CD4-positive, alpha-beta T cell treated with Interleukin-6 for 4 hours (primary cell): ENCODE data around the gene TSPEAR.
"Not testable (repeated sequence)": the region's sequence is repeated elsewhere in the genome, so short reads cannot be mapped to it uniquely, and the experiment has no call there.

ENCODE experiments used
- DNase-seq: peaks from one replicate; pipeline ENCODE4 v3.0.0-alpha.2; 2020; ENCODE audit warnings: mixed read lengths

Gene TSPEAR

DNA sequence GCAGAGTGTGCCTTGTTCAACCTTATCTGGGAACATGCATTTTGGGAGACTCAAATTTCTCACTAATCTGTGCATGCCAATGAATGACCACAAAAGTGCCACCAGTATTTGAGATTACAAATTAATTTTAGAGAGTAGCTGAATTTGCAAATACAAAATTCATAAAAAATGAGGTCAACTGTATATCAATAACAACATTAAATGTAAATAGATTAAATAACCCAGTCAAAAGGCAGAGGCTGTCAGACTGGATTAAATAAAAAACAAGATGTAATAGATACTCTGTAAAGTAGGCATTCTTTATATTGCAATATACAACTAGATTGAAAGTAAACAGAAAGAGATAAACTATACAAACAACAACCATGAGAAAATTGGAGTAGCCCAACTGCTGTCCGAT, 147.3 kb downstream of the TSPEAR start:
- no peak for DNase-seq

GRCh38 chr21:44558695-44559094, 152.7 kb downstream of the TSPEAR start, which contains the start of gene KRTAP10-3:
KRTAP10-3 (minus strand) TSS chr21:44558795; CDS start chr21:44558715, 80 bp downstream.
- DNase-seq, result no peak

GRCh38 chr21:44558329-44558675, 153.1 kb downstream of the TSPEAR start:
- not testable (repeated sequence) for DNase-seq

DNA sequence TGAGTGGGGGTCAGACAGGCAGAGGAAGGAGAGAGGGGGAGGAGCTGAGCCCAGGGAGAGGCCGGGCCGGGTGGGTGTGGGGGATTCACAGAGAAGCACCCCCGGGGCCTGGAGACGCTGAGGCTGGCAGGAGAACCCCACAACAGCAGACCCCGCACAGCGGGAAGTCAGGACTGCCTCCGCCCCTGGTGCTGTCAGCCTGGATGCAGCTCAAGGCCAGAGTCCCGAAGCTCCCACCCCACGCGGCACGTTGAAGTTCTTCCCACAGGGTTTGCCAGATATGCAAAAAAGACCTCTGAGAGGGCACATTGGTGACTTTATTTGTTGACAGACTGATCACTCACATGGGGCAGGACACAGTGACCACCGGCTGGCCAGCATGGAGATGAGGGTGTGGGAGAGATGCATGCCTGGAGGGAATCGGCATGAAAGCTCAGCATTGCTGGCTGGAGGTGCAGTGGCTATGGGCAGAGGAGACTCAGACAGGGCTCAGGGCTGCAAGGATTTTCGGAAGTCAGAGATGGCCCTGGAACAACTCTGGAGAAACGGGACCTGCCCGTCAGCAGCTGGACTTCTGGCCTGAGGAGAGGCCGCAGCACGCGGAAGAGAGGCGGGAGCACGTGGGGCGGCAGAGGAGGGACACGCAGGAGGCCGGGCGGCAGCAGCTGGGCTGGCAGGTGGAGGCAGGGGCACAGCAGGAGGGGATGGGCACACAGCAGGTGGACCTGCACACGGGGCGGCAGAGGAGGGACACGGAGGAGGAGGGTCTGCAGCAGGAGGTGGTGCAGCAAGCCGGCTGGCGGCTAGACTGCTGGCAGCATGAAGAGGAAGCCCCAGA, 153.7 kb downstream of the TSPEAR start:
- DNase-seq, result no peak

GRCh38 chr21:44556879-44557278, 154.5 kb downstream of the TSPEAR start:
- no peak for DNase-seq

DNA sequence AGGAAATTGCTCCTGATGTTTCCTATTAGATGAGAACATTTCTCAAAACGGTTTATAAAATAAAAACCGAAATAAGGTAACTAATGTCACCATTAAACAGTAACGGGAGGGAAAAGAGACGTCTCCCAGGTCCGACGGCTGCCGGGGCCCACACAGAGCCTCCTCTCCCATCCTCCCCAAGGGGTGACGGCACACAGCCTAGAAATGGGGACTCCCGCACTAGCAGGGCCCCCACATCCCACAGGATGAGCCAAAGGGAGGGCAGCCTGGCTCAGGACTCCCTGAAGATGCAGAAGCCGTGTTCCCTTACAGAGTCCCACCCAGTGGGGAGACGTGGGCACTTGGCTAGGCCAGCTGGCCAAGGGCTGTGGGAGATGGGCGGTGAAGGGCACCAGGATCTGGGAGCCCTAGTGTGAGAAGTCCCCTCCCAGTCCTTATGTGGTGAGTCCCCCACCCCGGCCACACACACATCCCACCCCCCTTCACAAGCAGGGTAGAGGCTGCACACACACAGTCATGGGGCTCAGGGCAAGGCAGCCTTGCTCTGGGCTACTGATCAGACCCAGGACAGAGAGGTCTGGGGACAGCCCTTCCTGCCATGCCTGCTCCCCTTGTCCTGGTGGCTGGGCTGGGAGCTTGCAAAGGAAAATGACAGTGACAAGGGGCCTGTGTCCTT, 156.0 kb downstream of the TSPEAR start:
- no peak for DNase-seq

DNA sequence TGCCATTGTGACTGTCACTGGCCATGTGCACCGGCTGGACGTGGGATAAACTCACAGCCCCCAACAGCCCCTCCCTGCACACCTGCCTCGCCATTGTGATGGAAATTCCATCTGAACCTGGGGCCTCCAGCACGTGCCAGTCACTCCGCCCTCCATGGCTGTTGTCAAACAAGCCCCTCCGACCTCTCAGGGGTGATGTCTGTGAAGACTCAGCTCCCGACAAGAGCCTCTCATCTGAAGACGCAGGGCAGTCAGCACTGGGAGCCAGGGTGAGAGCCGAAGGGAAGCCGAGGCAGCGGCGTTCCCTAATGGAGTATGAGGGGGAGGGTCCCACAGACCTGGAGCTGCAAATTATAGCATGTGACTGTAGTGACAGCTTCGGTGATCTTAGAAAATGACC, 158.7 kb downstream of the TSPEAR start:
- no peak for DNase-seq

GRCh38 chr21:44552136-44552535, 159.2 kb downstream of the TSPEAR start:
- DNase-seq, result no peak

DNA sequence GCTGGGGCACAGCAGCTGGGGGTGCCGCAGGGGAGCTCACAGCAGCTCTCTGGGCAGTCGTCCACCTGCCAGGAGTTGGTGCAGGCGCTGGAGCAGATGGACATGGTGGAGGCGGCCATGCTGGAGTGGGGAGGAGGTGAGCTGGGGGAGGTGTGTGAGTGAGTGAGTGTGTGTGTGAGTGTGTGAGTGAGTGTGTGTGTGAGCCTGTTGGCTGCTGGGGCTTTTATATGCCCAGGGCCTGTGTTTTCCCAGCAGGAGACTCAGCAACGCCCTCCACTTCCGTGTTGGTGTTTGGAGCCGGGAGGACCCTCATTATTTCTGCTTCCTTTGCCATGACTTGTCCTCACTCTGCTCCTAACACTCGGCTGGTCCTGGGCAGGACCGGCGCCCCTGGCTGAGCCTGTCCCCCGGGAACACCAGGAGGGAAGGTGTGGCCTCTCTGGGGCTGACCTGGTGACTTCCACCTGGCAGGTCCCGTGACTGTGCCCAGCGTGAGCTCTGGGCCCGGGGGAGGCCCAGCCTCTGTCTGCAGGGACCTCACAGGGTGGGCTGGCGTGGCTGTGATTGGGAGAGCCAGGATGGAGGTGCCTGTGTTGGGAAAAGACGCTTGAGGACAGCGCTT, 159.9 kb downstream of the TSPEAR start, which contains the start of gene KRTAP10-2:
KRTAP10-2 (minus strand) TSS at position 166 of the 622 bp plus-strand sequence; CDS start at position 119, 47 bp downstream.
- DNase-seq, result no peak

GRCh38 chr21:44550807-44551206, 160.6 kb downstream of the TSPEAR start:
- DNase-seq, result no peak

GRCh38 chr21:44550285-44550684, 161.1 kb downstream of the TSPEAR start:
- DNase-seq, result not testable (repeated sequence)

- DNase-seq, result no peak
Measured at GRCh38 chr21:44549525-44550211, 161.7 kb downstream of the TSPEAR start.

GRCh38 chr21:44548922-44549321, 162.4 kb downstream of the TSPEAR start:
- DNase-seq, result no peak

DNA sequence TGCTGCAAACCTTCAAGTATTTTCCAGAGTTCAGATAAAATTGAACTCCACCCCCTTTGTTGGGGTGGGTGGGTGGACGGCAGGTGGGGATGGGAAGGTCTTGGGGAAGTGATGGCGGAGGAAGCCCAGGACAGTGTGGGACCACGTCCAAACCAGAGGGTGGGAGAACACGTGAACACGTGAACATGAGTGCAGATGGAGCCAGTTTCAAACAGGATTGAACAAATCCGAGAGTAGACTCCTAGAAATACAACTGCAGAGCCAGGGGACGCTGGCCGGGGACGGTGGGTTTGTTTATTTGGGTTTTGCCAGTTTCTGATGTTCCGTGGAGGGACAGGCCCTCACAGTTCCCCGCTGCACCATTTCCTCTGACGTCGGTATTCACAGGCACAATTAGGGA, 163.0 kb downstream of the TSPEAR start:
- no peak for DNase-seq

- DNase-seq, result peak; percentile 67
Measured at GRCh38 chr21:44547656-44548331, 163.6 kb downstream of the TSPEAR start.

DNA sequence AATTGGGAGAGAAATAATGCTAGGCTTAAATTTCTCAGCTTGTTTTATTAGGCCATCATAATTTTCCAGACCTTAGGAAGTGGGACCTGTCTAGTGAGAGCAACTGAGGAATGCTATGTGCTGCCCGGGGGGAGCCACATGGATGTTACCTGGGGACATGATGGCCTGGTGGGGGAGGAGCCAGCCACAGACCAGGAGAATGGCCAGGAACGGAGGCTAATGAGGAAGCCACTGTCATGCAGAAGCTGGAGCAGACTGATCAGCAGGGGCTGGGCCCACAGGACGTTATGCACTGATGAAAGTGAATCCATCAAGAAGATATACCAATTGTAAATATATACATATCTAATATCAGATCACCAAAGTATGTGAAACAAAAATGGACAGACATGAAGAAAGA, 166.8 kb downstream of the TSPEAR start:
- no peak for DNase-seq

- DNase-seq, result no peak
Measured at GRCh38 chr21:44542716-44543115, 168.7 kb downstream of the TSPEAR start.

DNA sequence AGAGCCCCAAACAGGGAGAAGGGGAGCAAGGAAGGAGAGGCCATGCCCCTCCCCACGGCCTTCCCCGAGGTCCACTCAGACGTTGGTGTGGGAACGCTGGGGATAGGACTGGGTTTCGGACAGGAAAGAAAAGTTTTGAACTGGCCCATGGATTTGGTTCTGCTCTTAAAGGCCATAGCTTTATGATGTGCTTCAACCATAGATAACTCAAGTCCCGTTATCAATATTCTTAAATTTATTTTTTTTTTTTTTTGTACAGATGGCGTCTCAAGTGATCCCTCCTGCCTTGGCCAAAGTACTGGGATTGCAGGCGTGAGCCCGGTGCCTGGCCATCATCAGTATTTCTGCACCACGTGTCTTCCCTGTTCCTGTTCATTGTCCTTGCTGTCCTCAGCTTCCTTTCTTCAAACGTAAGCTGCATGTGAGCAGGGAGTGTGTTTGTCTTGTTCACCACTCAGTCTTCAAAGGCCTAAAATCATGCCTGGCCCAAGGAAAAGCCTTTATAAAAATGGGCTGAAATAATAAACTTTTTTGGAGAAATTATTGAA, 170.6 kb downstream of the TSPEAR start:
- no peak for DNase-seq

- no peak for DNase-seq
Measured at GRCh38 chr21:44539991-44540666, 171.2 kb downstream of the TSPEAR start, which contains the start of gene KRTAP10-1. KRTAP10-1 (minus strand) TSS chr21:44540195; CDS start chr21:44540150, 45 bp downstream.

- DNase-seq, result no peak
Measured at GRCh38 chr21:44539046-44539445, 172.3 kb downstream of the TSPEAR start.
